ENCODE data around the gene SLC5A3. TPM values are rescaled to one million over a fixed set of nuclear protein-coding genes. Genes with fewer than 3 reads are reported as not detected.

The SLC5A3 gene
- total and polyA plus RNA-seq, 10 of the 15 experiments (the other 5 are each of a cell fraction or from before 2014, with no cell fraction given) = 3.3 to 21.4 (median 12.0) TPM

- TF ChIP-seq ZNF592 (IDR thresholded peaks at IDR 0.05) = no peak
- no peak for TF ChIP-seq JUND (IDR thresholded peaks at IDR 0.05; ENCODE audit: low read depth, low read length)
- TF ChIP-seq BMI1 (IDR thresholded peaks at IDR 0.05; ENCODE audit: borderline replicate concordance) = no peak
- no peak for TF ChIP-seq DPF2 (IDR thresholded peaks at IDR 0.05)
- TF ChIP-seq ZNF24 (IDR thresholded peaks at IDR 0.05) = no peak
- no peak for TF ChIP-seq PBX3 (IDR thresholded peaks at IDR 0.05; ENCODE audit: insufficient replicate concordance, low read depth, low read length)
- no peak for TF ChIP-seq SMC3 (IDR thresholded peaks at IDR 0.05; ENCODE audit: borderline replicate concordance, low read length)
- no peak for TF ChIP-seq SIN3A (IDR thresholded peaks at IDR 0.05; ENCODE audit: low read depth, low read length)
- TF ChIP-seq ATF3 (IDR thresholded peaks at IDR 0.05; ENCODE audit: borderline replicate concordance, extremely low read depth, low read depth, low read length) = peak; percentile 91
- TF ChIP-seq RB1 (IDR thresholded peaks at IDR 0.05; ENCODE audit: borderline replicate concordance) = no peak
- TF ChIP-seq HDGF (IDR thresholded peaks at IDR 0.05) = 0 out of 2 replicates have a peak, but pooled peaks have one; percentile 19
- no peak for TF ChIP-seq TCF12 (IDR thresholded peaks at IDR 0.05; ENCODE audit: low read depth, low read length)
Observed at GRCh38 chr21:34029743-34030528, 43.4 kb upstream of the SLC5A3 start (continued).
